Pons (tissue), 1 donor: ENCODE measurements around the gene BCAT1.

Experiments
- DNase-seq: peaks from one replicate; pipeline ENCODE4 v3.0.0-alpha.2; 2016; ENCODE audit warnings: low spot score

BCAT1 gene

GRCh38 chr12:24768415-24768814 lies 180.5 kb downstream of the BCAT1 start:
- DNase-seq = no peak

- no peak for DNase-seq
Measured at GRCh38 chr12:24767016-24767415, 181.9 kb downstream of the BCAT1 start.

- DNase-seq = no peak
Measured at GRCh38 chr12:24764712-24765111, 184.2 kb downstream of the BCAT1 start.

GRCh38 chr12:24760606-24761378 lies 188.1 kb downstream of the BCAT1 start:
- DNase-seq = no peak

GRCh38 chr12:24760162-24760561 lies 188.7 kb downstream of the BCAT1 start:
- DNase-seq = peak; percentile 70
